ENCODE measurements around the gene IL12RB1. TPM values are rescaled to one million over a fixed set of nuclear protein-coding genes. Genes with fewer than 3 reads are reported as not detected.

The IL12RB1 gene
- polyA plus RNA-seq, 1 donor (not counting 4 experiments of a cell fraction or from before 2014, with no cell fraction given) = 0.09 TPM

DNA sequence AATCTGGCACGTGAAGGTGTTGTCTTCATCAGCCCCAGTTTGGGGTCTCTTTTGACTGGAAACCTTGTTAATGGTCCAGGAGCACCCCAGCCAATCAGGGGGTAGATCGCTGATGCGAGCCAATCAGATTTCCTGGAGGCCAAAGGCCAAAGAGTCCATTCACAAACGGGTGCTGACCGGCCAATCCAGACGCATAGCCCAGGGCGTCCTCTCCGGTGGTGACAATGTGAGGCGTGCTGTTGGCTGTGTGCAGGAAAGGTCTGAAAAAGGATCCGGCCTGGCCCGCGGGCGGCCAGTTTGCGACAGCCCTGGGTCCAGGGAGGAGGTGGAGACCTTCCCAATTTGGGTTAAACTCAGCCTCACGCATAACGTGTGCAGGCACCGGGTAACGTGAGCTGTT, 14.0 kb upstream of the IL12RB1 start:
- peaks cover 10% of the 10 kb centered on the region for H3K4me1 ChIP-seq (ENCODE audit: control insufficient read depth, extremely low read depth, insufficient read depth, low read length)
- H4K20me1 ChIP-seq (ENCODE audit: control insufficient read depth, extremely low read depth, insufficient read depth, low read length) = no peaks in the 10 kb centered on the region
- no peak overlapping the region for H3K4me3 ChIP-seq (ENCODE audit: control insufficient read depth in 2 of 3, extremely low read depth in 1 of 3, insufficient read depth in 2 of 3, low read depth in 1 of 3, low read length in 3 of 3)
- TF ChIP-seq, protein P1, sequence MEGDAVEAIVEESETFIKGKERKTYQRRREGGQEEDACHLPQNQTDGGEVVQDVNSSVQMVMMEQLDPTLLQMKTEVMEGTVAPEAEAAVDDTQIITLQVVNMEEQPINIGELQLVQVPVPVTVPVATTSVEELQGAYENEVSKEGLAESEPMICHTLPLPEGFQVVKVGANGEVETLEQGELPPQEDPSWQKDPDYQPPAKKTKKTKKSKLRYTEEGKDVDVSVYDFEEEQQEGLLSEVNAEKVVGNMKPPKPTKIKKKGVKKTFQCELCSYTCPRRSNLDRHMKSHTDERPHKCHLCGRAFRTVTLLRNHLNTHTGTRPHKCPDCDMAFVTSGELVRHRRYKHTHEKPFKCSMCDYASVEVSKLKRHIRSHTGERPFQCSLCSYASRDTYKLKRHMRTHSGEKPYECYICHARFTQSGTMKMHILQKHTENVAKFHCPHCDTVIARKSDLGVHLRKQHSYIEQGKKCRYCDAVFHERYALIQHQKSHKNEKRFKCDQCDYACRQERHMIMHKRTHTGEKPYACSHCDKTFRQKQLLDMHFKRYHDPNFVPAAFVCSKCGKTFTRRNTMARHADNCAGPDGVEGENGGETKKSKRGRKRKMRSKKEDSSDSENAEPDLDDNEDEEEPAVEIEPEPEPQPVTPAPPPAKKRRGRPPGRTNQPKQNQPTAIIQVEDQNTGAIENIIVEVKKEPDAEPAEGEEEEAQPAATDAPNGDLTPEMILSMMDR (optimal IDR thresholded peaks at IDR 0.05 in 1 of 3, IDR thresholded peaks at IDR 0.05 in 1 of 3, conservative IDR thresholded peaks at IDR 0.05 in 1 of 3; ENCODE audit: extremely low read depth in 1 of 3, insufficient read depth in 2 of 3, low read length in 3 of 3) = no peak
- TF ChIP-seq EZH2 (IDR thresholded peaks at IDR 0.05; ENCODE audit: low read length) = peak; percentile 37
- no peak overlapping the region for H3K4me2 ChIP-seq (ENCODE audit: control insufficient read depth, extremely low read depth, insufficient read depth, low read depth, low read length)
- no peaks in the 10 kb centered on the region for H3K9me1 ChIP-seq (ENCODE audit: control insufficient read depth, extremely low read depth, insufficient read depth, low read length)
- dilution Hi-C loops (cut with MboI; ENCODE audit: extremely low pct_ligation_motif_present, low sequenced_read_pairs) = no loop called here
- FAIRE-seq (no peak), DNase-seq (ENCODE audit: low read depth, low spot score) (no peak)
- H3K9ac ChIP-seq (ENCODE audit: control insufficient read depth, extremely low read depth, insufficient read depth, low read length) = no peak overlapping the region
- H2AFZ ChIP-seq (ENCODE audit: control insufficient read depth, low read length) = no peak overlapping the region
- no peaks in the 10 kb centered on the region for H3K79me2 ChIP-seq (ENCODE audit: control insufficient read depth, insufficient read depth, low read length)
- H3K27me3 ChIP-seq (ENCODE audit: control insufficient read depth, extremely low read depth, insufficient read depth, low read length) = peaks cover 19% of the 10 kb centered on the region
- no peaks in the 10 kb centered on the region for H3K36me3 ChIP-seq (ENCODE audit: control insufficient read depth in 2 of 2, extremely low read depth in 1 of 2, insufficient read depth in 2 of 2, low read length in 2 of 2)
- H3K27ac ChIP-seq (ENCODE audit: control insufficient read depth, insufficient read depth, low read length) = no peak overlapping the region
- no peaks in the 10 kb centered on the region for H3K9me3 ChIP-seq (ENCODE audit: control insufficient read depth, low read depth, low read length)

GRCh38 chr19:18099623-18099995, 12.9 kb upstream of the IL12RB1 start:
- H3K9me3 ChIP-seq (ENCODE audit: control insufficient read depth, low read depth, low read length) = no peaks in the 10 kb centered on the region
- H4K20me1 ChIP-seq (ENCODE audit: control insufficient read depth, extremely low read depth, insufficient read depth, low read length) = no peaks in the 10 kb centered on the region
- TF ChIP-seq, protein P1 (optimal IDR thresholded peaks at IDR 0.05 in 1 of 3, IDR thresholded peaks at IDR 0.05 in 1 of 3, conservative IDR thresholded peaks at IDR 0.05 in 1 of 3; ENCODE audit: extremely low read depth in 1 of 3, insufficient read depth in 2 of 3, low read length in 3 of 3) = no peak
- TF ChIP-seq EZH2 (IDR thresholded peaks at IDR 0.05; ENCODE audit: low read length) = no peak
- peaks cover 10% of the 10 kb centered on the region for H3K4me1 ChIP-seq (ENCODE audit: control insufficient read depth, extremely low read depth, insufficient read depth, low read length)
- FAIRE-seq = no peak
- dilution Hi-C loops (cut with MboI; ENCODE audit: extremely low pct_ligation_motif_present, low sequenced_read_pairs) = no loop called here
- DNase-seq (ENCODE audit: low read depth, low spot score) = no peak
- no peak overlapping the region for H3K9ac ChIP-seq (ENCODE audit: control insufficient read depth, extremely low read depth, insufficient read depth, low read length)
- no peaks in the 10 kb centered on the region for H3K79me2 ChIP-seq (ENCODE audit: control insufficient read depth, insufficient read depth, low read length)
- H2AFZ ChIP-seq (ENCODE audit: control insufficient read depth, low read length) = no peak overlapping the region
- H3K9me1 ChIP-seq (ENCODE audit: control insufficient read depth, extremely low read depth, insufficient read depth, low read length) = no peaks in the 10 kb centered on the region
- H3K36me3 ChIP-seq (ENCODE audit: control insufficient read depth in 2 of 2, extremely low read depth in 1 of 2, insufficient read depth in 2 of 2, low read length in 2 of 2) = no peaks in the 10 kb centered on the region
- no peak overlapping the region for H3K4me2 ChIP-seq (ENCODE audit: control insufficient read depth, extremely low read depth, insufficient read depth, low read depth, low read length)
- peaks cover 19% of the 10 kb centered on the region for H3K27me3 ChIP-seq (ENCODE audit: control insufficient read depth, extremely low read depth, insufficient read depth, low read length)
- no peak overlapping the region for H3K4me3 ChIP-seq (ENCODE audit: control insufficient read depth in 2 of 3, extremely low read depth in 1 of 3, insufficient read depth in 2 of 3, low read depth in 1 of 3, low read length in 3 of 3)
- H3K27ac ChIP-seq (ENCODE audit: control insufficient read depth, insufficient read depth, low read length) = no peak overlapping the region

Data from keratinocyte (primary cell).